IMR-90 (cell line): Measurements from ENCODE around the gene TIMM23B. TPM values are rescaled to one million over a fixed set of nuclear protein-coding genes. Genes with fewer than 3 reads are reported as not detected.
"Not testable (repeated sequence)": the region's sequence is repeated elsewhere in the genome, so short reads cannot be mapped to it uniquely, and the experiment has no call there.

Source experiments
- ATAC-seq: fragments of 200-7000 bp; cut with Tn5 transposase; 2 replicates; pipeline ENCODE4 v1.9.1; 2020; ENCODE audit warnings: low read depth, mild to moderate bottlenecking, moderate library complexity
- BruUV-seq: library from RNA; stranded (reverse); fragments of 400-500 nt; replicated peaks from 2 replicates; lab custom pipeline; 2021; lab: Mats Ljungman, UMichigan
- CTCF ChIA-PET: fragments of 300-600 bp; formaldehyde crosslinking; extraction: SDS; loops from one replicate; lab custom pipeline; 2021; ENCODE audit warnings: antibody characterized with exemption; lab: Yijun Ruan, JAX
- POLR2A ChIA-PET: fragments of 300-600 bp; sonication (Branson Sonifier 250); formaldehyde crosslinking; loops from one replicate; lab custom pipeline; 2022; ENCODE audit warnings: antibody characterized with exemption; ENCODE audit not compliant: unreplicated experiment; lab: Charles Lee
- DNase-seq: peaks from one replicate; pipeline ENCODE4 v3.0.0; 2013
- H2AFZ ChIP-seq: replicated peaks from 2 replicates; pipeline ENCODE3; 2013; ENCODE audit warnings: low read length, mild to moderate bottlenecking; ENCODE audit not compliant: poor library complexity
- H2AK5ac ChIP-seq: 2 replicates; pipeline ENCODE4 v1.6.1; 2013; ENCODE audit warnings: low read depth, low read length, inconsistent platforms
- H2AK9ac ChIP-seq: replicated peaks from 2 replicates; pipeline ENCODE3; 2013; ENCODE audit warnings: mild to moderate bottlenecking, low read depth, low read length, moderate library complexity; ENCODE audit not compliant: poor library complexity
- H2BK120ac ChIP-seq: 2 replicates; pipeline ENCODE4 v1.6.1; 2013; ENCODE audit warnings: low read depth, low read length, inconsistent platforms
- H2BK15ac ChIP-seq: 3 replicates; pipeline ENCODE4 v1.6.1; 2013; ENCODE audit warnings: low read depth, low read length, inconsistent platforms
- H2BK20ac ChIP-seq: 2 replicates; pipeline ENCODE4 v1.6.1; 2013; ENCODE audit warnings: low read depth, mild to moderate bottlenecking, inconsistent platforms, low read length, moderate library complexity
- H2BK5ac ChIP-seq: 2 replicates; pipeline ENCODE4 v1.6.1; 2013; ENCODE audit warnings: mild to moderate bottlenecking, low read depth, low read length, inconsistent platforms; ENCODE audit not compliant: poor library complexity, severe bottlenecking
- H3K14ac ChIP-seq: replicated peaks from 2 replicates; pipeline ENCODE4 v1.6.1; 2013; ENCODE audit warnings: low read depth, low read length, inconsistent platforms
- H3K18ac ChIP-seq: 2 replicates; pipeline ENCODE4 v1.6.1; 2013; ENCODE audit warnings: low read depth, low read length, control low read depth
- H3K23ac ChIP-seq: 2 replicates; pipeline ENCODE4 v1.6.1; 2013; ENCODE audit warnings: low read depth, low read length, inconsistent platforms
- H3K27ac ChIP-seq: 2 replicates; pipeline ENCODE4 v1.5.1; 2013; ENCODE audit warnings: mild to moderate bottlenecking, control low read depth, low read length; ENCODE audit not compliant: insufficient read depth
- H3K27me3 ChIP-seq: 2 replicates; pipeline ENCODE4 v1.6.1; 2013; ENCODE audit warnings: low read length; ENCODE audit not compliant: control insufficient read depth, insufficient read depth
- H3K36me3 ChIP-seq: 2 replicates; pipeline ENCODE4 v1.6.1; 2013; ENCODE audit warnings: low read length, mixed read lengths; ENCODE audit not compliant: control insufficient read depth, insufficient read depth
- H3K4ac ChIP-seq: 2 replicates; pipeline ENCODE4 v1.6.1; 2013; ENCODE audit warnings: low read depth, low read length, inconsistent platforms
- H3K4me1 ChIP-seq: 2 replicates; pipeline ENCODE4 v1.6.1; 2013; ENCODE audit warnings: low read length, mixed read lengths; ENCODE audit not compliant: control insufficient read depth, insufficient read depth
- H3K4me2 ChIP-seq: 2 replicates; pipeline ENCODE4 v1.6.1; 2013; ENCODE audit warnings: low read depth, mild to moderate bottlenecking, control low read depth, low read length, moderate library complexity
- H3K4me3 ChIP-seq: 2 replicates; pipeline ENCODE4 v1.5.1; 2013; ENCODE audit warnings: low read depth, mild to moderate bottlenecking, control low read depth, low read length, moderate library complexity; ENCODE audit not compliant: insufficient read depth
- H3K56ac ChIP-seq: 2 replicates; pipeline ENCODE4 v1.6.1; 2013; ENCODE audit warnings: low read length, inconsistent platforms; ENCODE audit not compliant: insufficient read depth; ENCODE audit errors: extremely low read depth
- H3K79me1 ChIP-seq, 2 experiments: 2 replicates each; pipeline ENCODE4 v1.6.1; 2013; ENCODE audit warnings: low read length in 2 of 2, inconsistent platforms in 1 of 2, low read depth in 1 of 2
- H3K9ac ChIP-seq: 2 replicates; pipeline ENCODE4 v1.6.1; 2013; ENCODE audit warnings: low read depth, low read length, control low read depth
- H3K9me1 ChIP-seq: 2 replicates; pipeline ENCODE4 v1.6.1; 2013; ENCODE audit warnings: low read length, inconsistent platforms; ENCODE audit not compliant: insufficient read depth
- H3K9me3 ChIP-seq: 2 replicates; pipeline ENCODE4 v1.6.1; 2013; ENCODE audit warnings: low read length; ENCODE audit not compliant: control insufficient read depth, insufficient read depth
- H4K20me1 ChIP-seq: 2 replicates; pipeline ENCODE4 v1.6.1; 2013; ENCODE audit warnings: low read length, inconsistent platforms; ENCODE audit not compliant: insufficient read depth
- H4K5ac ChIP-seq: 2 replicates; pipeline ENCODE4 v1.6.1; 2013; ENCODE audit warnings: mild to moderate bottlenecking, low read depth, low read length, control low read depth
- H4K8ac ChIP-seq, 2 experiments: 2 replicates each; pipeline ENCODE4 v1.6.1; 2013; ENCODE audit warnings: low read depth in 2 of 2, low read length in 2 of 2, control low read depth in 1 of 2, inconsistent platforms in 1 of 2
- H4K91ac ChIP-seq: 2 replicates; pipeline ENCODE4 v1.6.1; 2013; ENCODE audit warnings: low read depth, low read length, inconsistent platforms; ENCODE audit not compliant: insufficient read depth
- WGBS, 2 experiments: methylation state at CpG; one replicate each; pipeline versions ENCODE4 v1.1.5 to v1.1.7; 2013; ENCODE audit warnings: missing lambda C conversion rate in 2 of 2; ENCODE audit not compliant: insufficient read length in 1 of 2; ENCODE audit errors: extremely low coverage in 2 of 2; 5-methylcytosine and 5-hydroxymethylcytosine counted together
- dilution Hi-C: fragments of 300-500 bp; cut with HindIII; formaldehyde crosslinking; loops from one replicate; pipeline ENCODE4 v1.14.3; 2018; ENCODE audit warnings: low sequenced_read_pairs; ENCODE audit not compliant: unreplicated experiment
- in situ Hi-C: fragments of 300-500 bp; cut with MboI; formaldehyde crosslinking; loops from 3 replicates; pipeline ENCODE4 v1.14.3; 2019; ENCODE audit warnings: low sequenced_read_pairs, inconsistent platforms, mixed read lengths
- intact Hi-C: fragments of 100-400 bp; cut with micrococcal nuclease; formaldehyde crosslinking; loops from 2 replicates; pipeline ENCODE4 v1.10.0; 2022
- polyA plus RNA-seq, 3 experiments: library from polyadenylated mRNA; depleted of rRNA; stranded (reverse); fragments of >200 nt; gene quantifications; 2 replicates each; pipeline ENCODE4 v1.2.3, GENCODE V29; 2012; ENCODE audit warnings: low replicate concordance in 1 of 3
- total RNA-seq: library from RNA; depleted of rRNA; stranded (reverse); fragments of >200 nt; gene quantifications from 2 replicates; pipeline ENCODE4 v1.2.3, GENCODE V29; 2012

The TIMM23B gene
- total and polyA plus RNA-seq, 2 of the 4 experiments (the other 2 are of a cell fraction) = 13.8 to 14.2 TPM

- DNase-seq, H2BK5ac ChIP-seq, H3K14ac ChIP-seq, H3K9me3 ChIP-seq, H2AK5ac ChIP-seq, H3K4me2 ChIP-seq, H3K4ac ChIP-seq, H4K20me1 ChIP-seq, POLR2A ChIA-PET, H3K23ac ChIP-seq, H2BK120ac ChIP-seq, H4K91ac ChIP-seq, H3K4me3 ChIP-seq, H2BK20ac ChIP-seq, H2AFZ ChIP-seq, in situ Hi-C loops, H3K79me1 ChIP-seq, CTCF ChIA-PET, H4K8ac ChIP-seq, H3K18ac ChIP-seq, H3K4me1 ChIP-seq, BruUV-seq, H4K5ac ChIP-seq, H2BK15ac ChIP-seq, H3K27me3 ChIP-seq, dilution Hi-C loops, H3K9ac ChIP-seq, H2AK9ac ChIP-seq, H3K36me3 ChIP-seq, H3K9me1 ChIP-seq, intact Hi-C loops, H3K27ac ChIP-seq, ATAC-seq, H3K56ac ChIP-seq: not testable (repeated sequence)
- no CpG with 5 or more reads among the region's 9 CpGs for WGBS, 2 experiments
Measured at GRCh38 chr10:50015596-50016220, 73.9 kb downstream of the TIMM23B start.

GRCh38 chr10:50016926-50017325, 75.1 kb downstream of the TIMM23B start:
- H3K9me1 ChIP-seq, H3K4ac ChIP-seq, H3K18ac ChIP-seq, in situ Hi-C loops, H3K14ac ChIP-seq, H3K4me2 ChIP-seq, BruUV-seq, ATAC-seq, H3K56ac ChIP-seq, DNase-seq, H4K91ac ChIP-seq, H4K8ac ChIP-seq, H2AK9ac ChIP-seq, H3K9me3 ChIP-seq, dilution Hi-C loops, CTCF ChIA-PET, intact Hi-C loops, H4K5ac ChIP-seq, H3K4me1 ChIP-seq, H3K9ac ChIP-seq, POLR2A ChIA-PET, H2BK5ac ChIP-seq, H2BK15ac ChIP-seq, H3K4me3 ChIP-seq, H2BK20ac ChIP-seq, H2AK5ac ChIP-seq, H4K20me1 ChIP-seq, H3K27me3 ChIP-seq, H3K79me1 ChIP-seq, H2BK120ac ChIP-seq, H2AFZ ChIP-seq, H3K27ac ChIP-seq, H3K36me3 ChIP-seq, H3K23ac ChIP-seq: not testable (repeated sequence)
- WGBS, 2 experiments = no CpG with 5 or more reads among the region's 5 CpGs
